HG03520 (cell line): ENCODE results near the gene PRKD2.
"Not testable (repeated sequence)": the region's sequence is repeated elsewhere in the genome, so short reads cannot be mapped to it uniquely, and the experiment has no call there.

Experiments
- ATAC-seq: cut with Tn5 transposase; IDR thresholded peaks from one replicate; pipeline ENCODE4 v1.9.1; 2021; ENCODE audit warnings: mild to moderate bottlenecking, moderate library complexity; ENCODE audit not compliant: unreplicated experiment

The PRKD2 gene

GRCh38 chr19:46712768-46713338, 4.1 kb downstream of the PRKD2 start:
- not testable (repeated sequence) for ATAC-seq

DNA sequence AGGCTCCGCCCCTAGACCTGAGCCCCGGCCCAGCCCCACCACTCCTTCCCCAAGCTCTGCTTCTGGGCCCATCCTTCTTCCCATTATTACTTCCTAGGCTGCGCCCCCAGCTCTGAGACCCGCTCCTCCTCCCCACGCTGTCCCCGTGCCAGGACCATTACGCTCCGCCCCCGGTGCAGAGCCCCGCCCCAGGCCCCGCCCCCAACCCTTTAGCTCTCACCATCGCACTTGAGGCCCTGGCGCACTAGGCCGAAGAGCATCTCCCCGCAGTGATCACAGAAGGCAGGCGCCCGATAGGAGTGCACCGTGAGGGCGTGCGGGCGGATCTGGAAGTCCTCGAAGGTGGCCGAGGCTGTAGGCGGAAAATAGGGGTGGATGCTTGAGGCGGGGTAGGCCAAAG, 6.2 kb downstream of the PRKD2 start:
- ATAC-seq, result no peak

- no peak for ATAC-seq
Observed at GRCh38 chr19:46704379-46705076, 12.4 kb downstream of the PRKD2 start.

DNA sequence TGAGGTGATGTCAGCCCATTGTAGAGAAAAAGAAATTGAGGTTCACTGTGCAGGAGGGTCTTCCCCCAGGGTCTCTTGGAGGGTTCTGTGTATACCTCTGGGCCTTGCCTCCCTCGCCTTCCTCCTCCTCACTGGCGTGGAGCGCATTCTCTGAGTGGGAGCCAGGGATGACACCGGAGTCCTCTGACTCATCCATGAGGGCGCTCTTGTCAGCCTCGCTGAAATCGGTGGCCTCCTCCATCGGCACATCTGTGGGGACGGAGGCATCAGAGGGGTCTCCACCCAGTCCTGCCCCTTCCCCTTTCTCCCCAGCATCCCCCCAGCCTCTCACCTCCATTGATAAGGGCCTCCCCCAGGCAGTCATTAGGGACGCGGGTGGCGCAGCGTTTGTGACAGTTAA, 16.2 kb downstream of the PRKD2 start:
- no peak for ATAC-seq

DNA sequence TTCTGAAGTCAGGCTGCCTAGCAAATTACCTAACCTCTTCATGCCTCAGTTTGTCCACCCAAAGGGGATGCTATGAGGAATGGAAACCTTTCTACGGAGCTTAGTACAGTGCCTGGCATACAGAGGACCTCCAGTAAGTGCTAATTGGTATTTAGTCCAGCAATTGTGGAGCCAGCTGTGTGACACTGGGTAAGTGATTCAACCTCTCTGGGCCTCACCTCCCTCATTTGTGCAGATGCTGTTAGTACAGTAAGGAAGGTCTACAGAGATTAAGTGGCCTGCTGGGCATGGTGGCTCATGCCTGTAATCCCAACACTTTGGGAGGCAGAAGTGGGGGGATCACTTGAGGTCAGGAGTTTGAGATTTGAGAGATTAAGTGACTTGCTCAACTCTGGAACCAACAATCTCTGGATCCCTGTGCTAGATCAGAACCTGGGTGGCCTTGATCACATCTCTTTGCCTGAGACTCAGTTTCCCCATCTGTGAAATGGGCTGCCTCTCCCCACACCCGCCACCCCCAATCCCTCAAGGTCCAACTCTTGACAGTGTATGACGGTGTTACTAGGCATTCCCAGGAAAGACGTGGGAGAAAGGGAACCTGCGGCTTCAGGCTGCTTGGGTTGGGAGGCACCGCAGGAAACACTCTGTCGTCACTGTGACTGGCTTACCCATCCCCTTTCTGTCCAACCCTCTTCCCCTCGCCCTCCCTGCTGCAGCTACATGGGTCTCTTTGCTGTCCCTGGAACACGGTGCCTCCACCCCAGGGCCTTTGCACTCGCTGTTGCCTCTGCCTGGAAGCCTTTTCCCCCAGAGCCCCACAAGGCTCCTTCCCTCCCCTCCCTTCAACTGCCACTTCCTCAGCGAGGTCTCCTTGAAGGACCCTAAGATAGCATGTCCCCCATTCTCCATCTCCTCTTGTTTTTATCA, 18.3 kb downstream of the PRKD2 start:
- no peak for ATAC-seq

DNA sequence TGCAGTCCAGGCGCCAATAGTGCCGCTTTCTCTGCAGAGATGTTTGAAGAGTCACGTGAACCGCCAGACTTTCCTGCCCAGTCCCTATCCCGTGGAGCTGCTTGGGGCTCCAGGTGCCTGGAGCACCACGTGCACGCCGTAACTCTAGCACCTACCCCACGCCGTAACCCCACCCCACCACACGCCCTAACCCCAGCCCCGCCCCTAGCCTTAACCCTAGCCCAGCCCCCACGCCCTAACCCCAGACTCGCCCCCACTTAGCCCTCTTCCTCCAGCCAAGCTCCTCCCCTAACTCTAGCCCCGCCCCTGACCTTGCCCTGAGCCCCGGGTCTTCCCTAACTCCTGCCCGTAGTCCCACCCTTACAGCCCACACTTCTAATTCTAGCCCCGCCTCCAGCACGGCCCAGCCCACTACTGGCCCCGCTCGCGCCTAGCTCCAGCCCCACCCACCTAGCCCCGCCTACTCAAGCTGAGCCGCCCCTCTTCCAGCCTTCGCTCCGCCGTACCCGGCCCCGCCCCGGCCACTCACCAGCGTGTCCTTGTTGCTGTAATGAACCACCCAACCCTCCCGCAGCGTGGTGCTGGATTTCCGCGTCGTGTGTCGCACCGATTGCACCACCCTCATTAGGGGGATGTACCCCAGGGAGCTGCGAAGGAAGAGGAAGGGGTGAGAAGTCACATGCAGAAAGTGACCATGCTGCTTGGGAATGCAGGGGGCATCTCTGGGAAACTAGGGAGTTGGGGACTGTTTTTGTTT, 19.5 kb downstream of the PRKD2 start:
- no peak for ATAC-seq

DNA sequence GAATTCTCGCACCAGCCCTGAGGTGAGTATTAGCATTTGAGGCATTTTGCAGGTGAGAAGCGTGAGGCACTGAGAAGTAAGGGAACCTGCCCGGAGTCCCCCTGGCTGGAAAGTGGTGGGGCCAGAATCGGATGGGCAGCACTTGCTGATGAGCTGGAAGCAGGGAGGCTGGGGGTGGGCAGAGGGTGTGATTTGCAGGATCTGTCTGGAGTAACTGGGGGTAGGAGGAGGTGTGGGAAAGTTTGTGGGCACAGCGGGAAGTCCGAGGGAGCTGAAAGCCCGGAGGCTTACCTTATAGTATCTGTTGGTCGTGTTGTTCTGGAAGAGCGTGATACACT, 20.1 kb downstream of the PRKD2 start:
- ATAC-seq, result no peak

DNA sequence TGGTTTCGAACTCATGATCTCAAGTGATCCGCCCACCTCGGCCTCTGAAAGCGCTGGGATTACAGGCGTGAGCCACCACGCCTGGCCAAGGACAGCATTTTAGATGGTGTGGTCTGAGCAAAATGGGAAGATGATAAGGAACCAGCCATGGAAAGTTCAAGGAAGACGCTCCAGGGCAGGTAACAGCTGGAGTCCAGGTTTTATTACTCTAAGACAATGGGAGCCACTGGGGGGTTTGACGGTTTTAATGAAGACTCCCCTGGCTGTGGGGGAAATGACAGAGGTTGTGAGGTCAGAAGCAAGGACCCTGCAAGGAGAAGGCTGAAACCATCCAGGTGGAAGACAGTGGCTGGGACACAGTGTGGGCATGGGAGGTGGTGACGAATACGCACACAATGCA, 20.9 kb downstream of the PRKD2 start:
- ATAC-seq, result no peak

- no peak for ATAC-seq
Observed at GRCh38 chr19:46693760-46694159, 23.2 kb downstream of the PRKD2 start.

- ATAC-seq, result no peak
Observed at GRCh38 chr19:46692918-46693722, 23.8 kb downstream of the PRKD2 start.

GRCh38 chr19:46691948-46692347, 25.0 kb downstream of the PRKD2 start:
- no peak for ATAC-seq

- no peak for ATAC-seq
Observed at GRCh38 chr19:46691104-46691503, 25.8 kb downstream of the PRKD2 start.

DNA sequence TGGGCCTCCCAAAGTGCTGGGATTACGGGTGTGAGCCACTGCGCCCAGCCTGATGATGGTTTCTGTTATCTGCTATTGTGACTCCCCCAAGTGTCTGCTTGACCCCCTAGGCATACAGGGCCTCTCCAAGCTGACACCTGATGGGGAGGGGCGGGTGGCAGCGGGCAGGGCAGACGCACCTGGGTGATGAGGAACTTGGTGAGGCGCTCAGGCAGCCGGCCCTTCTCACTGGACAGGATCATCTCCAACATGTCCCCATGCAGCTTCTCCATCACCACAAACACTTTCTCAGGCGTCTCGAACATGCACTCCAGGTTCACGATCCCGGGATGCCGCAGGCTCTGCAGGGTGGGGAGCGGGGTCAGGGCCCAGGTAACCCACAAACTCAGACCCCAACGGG, 27.6 kb downstream of the PRKD2 start:
- ATAC-seq, result no peak

GRCh38 chr19:46687438-46688145, 29.3 kb downstream of the PRKD2 start:
- no peak for ATAC-seq

GRCh38 chr19:46685189-46685588, 31.7 kb downstream of the PRKD2 start:
- ATAC-seq, result no peak

DNA sequence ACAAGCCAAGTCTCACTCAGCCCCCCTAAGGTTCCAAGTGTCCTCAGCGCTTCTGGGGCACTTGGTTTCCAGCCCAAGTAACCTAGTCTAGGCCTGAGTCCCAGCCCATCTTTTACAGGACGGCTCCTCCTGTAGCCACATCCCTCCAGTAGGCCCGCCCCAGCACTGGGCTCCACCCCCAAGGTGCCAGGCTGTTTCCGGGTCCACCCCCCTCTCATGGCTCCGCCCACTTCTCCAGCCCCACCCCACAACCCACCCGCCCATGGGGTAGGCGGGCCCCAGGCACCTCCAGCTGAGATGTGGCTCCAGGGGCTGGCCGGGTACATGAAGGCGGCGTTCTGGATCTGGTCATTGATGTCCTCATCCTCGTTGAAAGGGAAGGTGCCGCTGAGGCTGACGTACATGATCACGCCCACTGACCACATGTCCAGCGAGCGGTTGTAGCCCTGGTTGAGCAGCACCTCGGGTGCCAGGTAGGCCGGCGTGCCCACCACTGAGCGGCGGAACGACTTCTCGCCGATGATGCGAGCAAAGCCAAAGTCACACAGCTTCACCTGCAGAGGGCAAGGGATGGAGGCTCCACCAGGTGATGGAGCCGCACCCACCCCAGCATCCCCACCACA, 38.7 kb downstream of the PRKD2 start:
- no peak for ATAC-seq

DNA sequence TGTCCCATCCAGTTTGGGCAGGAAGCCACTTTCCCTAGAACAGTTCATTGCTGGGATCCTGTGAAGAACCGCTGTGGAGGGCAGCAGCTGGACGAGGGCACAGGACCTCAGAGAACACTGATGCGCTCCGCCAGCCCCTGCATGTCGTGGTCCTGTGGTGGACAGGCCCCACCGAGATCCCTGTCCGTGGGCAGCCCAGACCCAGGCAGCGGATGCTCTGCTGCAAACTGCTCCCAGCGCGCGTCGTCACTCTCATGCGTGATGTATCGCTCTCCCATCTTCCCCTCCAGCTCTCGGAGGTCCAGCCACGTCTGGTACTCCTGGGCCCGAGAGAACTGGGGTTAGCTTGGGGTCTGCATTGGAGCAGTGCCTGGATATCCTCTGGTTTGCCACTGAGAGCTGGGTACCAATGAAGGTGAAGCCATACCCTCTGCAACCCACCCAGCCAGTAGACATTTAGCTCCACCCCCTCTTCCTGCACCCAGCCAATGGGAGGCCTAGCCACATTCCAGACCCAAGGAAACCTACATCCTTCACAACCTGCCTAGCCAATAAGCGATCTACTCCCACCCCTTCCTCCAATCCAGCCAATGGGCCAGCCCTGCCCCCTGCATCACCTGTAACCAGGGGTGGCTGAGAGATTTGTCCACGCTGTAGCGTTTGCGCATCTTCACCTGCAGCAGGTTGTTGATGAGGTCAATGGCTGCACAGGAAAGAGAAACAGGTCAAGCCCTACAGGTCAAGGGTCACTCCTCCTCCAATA, 42.3 kb downstream of the PRKD2 start:
- ATAC-seq, result no peak

DNA sequence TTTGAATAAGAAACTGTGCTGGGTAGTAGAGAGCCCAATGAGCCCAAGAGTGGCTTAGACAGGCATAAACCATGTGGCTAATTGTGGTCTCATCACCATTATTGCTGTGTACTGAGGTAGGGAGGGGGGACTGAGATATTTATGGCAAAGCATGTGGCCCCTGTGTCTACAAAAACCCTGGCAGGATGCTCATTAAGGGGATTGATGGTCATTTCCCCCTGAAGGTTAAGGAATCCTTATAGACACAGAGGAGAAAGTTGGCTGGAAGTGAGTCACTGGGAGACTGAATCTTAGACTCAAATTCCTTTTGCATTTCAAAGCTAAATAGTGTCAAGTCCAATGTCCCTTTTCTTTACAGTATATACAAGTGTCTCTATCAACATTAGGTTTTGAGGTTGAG, 46.1 kb downstream of the PRKD2 start:
- no peak for ATAC-seq

GRCh38 chr19:46668662-46669061, 48.3 kb downstream of the PRKD2 start:
- no peak for ATAC-seq
